Osteocyte (in vitro differentiated cells): ENCODE measurements around the gene WDR70. TPM values are rescaled to one million over a fixed set of nuclear protein-coding genes. Genes with fewer than 3 reads are reported as not detected.
"Not testable (repeated sequence)": the region's sequence is repeated elsewhere in the genome, so short reads cannot be mapped to it uniquely, and the experiment has no call there.

ENCODE experiments used
- DNase-seq: peaks from one replicate; pipeline ENCODE4 v3.0.0; 2021; ENCODE audit warnings: mixed read lengths; ENCODE audit not compliant: unreplicated experiment; ENCODE audit errors: extremely low spot score
- H3K27ac Mint-ChIP-seq: one replicate; pipeline ENCODE4 v1.8.0; 2021; ENCODE audit warnings: mild to moderate bottlenecking, mixed read lengths; ENCODE audit not compliant: unreplicated experiment
- H3K27me3 Mint-ChIP-seq: one replicate; pipeline ENCODE4 v1.8.0; 2021; ENCODE audit warnings: mixed read lengths; ENCODE audit not compliant: unreplicated experiment
- H3K36me3 Mint-ChIP-seq: one replicate; pipeline ENCODE4 v1.8.0; 2021; ENCODE audit warnings: mixed read lengths; ENCODE audit not compliant: unreplicated experiment
- H3K4me1 Mint-ChIP-seq: one replicate; pipeline ENCODE4 v1.8.0; 2021; ENCODE audit warnings: mixed read lengths; ENCODE audit not compliant: unreplicated experiment
- H3K4me3 Mint-ChIP-seq: one replicate; pipeline ENCODE4 v1.8.0; 2021; ENCODE audit warnings: mild to moderate bottlenecking, moderate library complexity, mixed read lengths; ENCODE audit not compliant: unreplicated experiment
- H3K9me3 Mint-ChIP-seq: one replicate; pipeline ENCODE4 v1.8.0; 2021; ENCODE audit warnings: mixed read lengths; ENCODE audit not compliant: unreplicated experiment
- CTCF ChIP-seq: fragments of 200-600 bp; sonication (generic); IDR thresholded peaks from 2 replicates; pipeline ENCODE4 v1.5.0; 2021; ENCODE audit warnings: antibody characterized with exemption, mild to moderate bottlenecking, moderate library complexity
- total RNA-seq: library from RNA; stranded (reverse); gene quantifications from 2 replicates; pipeline ENCODE4 v1.2.1, GENCODE V29; 2021

Gene WDR70
- total RNA-seq, 1 donor from 2014 or later, result 35.4 TPM

GRCh38 chr5:37685816-37686215 lies 306.7 kb downstream of the WDR70 start:
- H3K4me1 Mint-ChIP-seq, result no peaks in the 10 kb centered on the region

DNA sequence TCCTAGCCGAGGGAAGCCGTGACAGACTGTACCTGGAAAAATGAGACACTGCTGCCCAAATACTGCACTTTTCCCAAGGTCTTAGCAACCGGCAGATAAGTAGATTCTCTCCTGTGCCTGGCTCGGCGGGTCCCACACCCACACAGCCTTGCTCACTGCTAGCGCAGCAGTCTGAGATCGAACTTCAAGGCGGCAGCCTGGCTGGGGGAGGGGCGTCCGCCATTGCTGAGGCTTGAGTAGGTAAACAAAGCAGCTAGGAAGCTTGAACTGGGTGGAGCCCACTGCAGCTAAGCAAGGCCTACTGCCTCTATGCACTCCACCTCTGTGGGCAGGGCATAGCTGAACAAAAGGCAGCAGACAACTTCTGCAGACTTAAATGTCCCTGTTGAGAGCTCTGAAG lies 309.8 kb downstream of the WDR70 start:
- H3K4me1 Mint-ChIP-seq, DNase-seq, H3K27me3 Mint-ChIP-seq, H3K27ac Mint-ChIP-seq, H3K4me3 Mint-ChIP-seq, H3K36me3 Mint-ChIP-seq: not testable (repeated sequence)
- H3K9me3 Mint-ChIP-seq, result peaks cover 14% of the 10 kb centered on the region

More at GRCh38 chr5:37685816-37686215, 306.7 kb downstream of the WDR70 start:
- Mint-ChIP-seq H3K27ac (no peak overlapping the region), H3K27me3 (no peaks in the 10 kb centered on the region), H3K36me3 (peaks cover 8% of the 10 kb centered on the region), H3K9me3 (peaks cover 29% of the 10 kb centered on the region), H3K4me3 (no peak overlapping the region)
- TF ChIP-seq CTCF, result no peak
- DNase-seq, result no peak

DNA sequence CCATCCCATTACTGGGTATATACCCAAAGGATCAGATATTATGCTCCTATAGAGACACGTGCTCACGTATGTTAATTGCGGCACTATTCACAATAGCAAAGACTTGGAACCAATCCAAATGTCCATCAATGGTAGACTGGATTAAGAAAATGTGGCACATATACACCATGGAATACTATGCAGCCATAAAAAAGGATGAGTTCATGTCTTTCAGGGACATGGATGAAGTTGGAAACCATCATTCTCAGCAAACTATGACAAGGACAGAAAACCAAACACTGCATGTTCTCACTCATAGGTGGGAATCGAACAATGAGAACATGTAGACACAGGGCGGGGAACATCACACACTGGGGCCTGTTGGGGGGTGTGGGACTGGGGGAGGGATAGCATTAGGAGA lies 315.2 kb downstream of the WDR70 start:
- peaks cover 20% of the 10 kb centered on the region for H3K9me3 Mint-ChIP-seq
- H3K27ac Mint-ChIP-seq, DNase-seq, H3K4me3 Mint-ChIP-seq, H3K4me1 Mint-ChIP-seq, H3K36me3 Mint-ChIP-seq, H3K27me3 Mint-ChIP-seq: not testable (repeated sequence)

GRCh38 chr5:37694867-37695266 lies 315.7 kb downstream of the WDR70 start:
- peaks cover 6% of the 10 kb centered on the region for H3K4me1 Mint-ChIP-seq
- no peaks in the 10 kb centered on the region for H3K27me3 Mint-ChIP-seq
- H3K4me3 Mint-ChIP-seq, result no peak overlapping the region
- DNase-seq, result no peak
- H3K36me3 Mint-ChIP-seq, result peaks cover 4% of the 10 kb centered on the region
- H3K9me3 Mint-ChIP-seq, result peaks cover 18% of the 10 kb centered on the region
- H3K27ac Mint-ChIP-seq, result no peak overlapping the region
- no peak for TF ChIP-seq CTCF

DNA sequence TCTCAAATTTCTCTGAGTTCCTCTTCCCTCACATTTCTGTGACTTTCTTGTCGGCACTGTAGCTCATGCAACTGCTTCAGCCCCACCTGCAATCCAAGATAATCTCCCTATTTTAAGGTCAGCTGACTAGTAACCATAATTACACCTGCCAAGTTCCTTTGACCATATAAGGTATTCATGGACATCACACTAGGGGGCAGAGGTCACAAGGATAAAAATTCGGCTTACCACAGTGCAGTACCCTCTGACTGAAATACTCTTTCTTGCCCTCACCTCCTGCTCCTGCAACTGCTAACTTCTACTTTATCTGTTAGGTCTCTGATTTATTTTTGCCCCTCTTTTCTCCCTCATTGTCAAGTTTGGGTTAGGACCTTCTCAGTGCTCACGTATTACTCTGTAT lies 316.5 kb downstream of the WDR70 start:
- Mint-ChIP-seq H3K9me3 (peaks cover 10% of the 10 kb centered on the region), H3K4me3 (no peak overlapping the region), H3K27ac (no peak overlapping the region), H3K27me3 (no peaks in the 10 kb centered on the region), H3K4me1 (peaks cover 6% of the 10 kb centered on the region), H3K36me3 (peaks cover 3% of the 10 kb centered on the region)
- no peak for DNase-seq
- TF ChIP-seq CTCF, result no peak

DNA sequence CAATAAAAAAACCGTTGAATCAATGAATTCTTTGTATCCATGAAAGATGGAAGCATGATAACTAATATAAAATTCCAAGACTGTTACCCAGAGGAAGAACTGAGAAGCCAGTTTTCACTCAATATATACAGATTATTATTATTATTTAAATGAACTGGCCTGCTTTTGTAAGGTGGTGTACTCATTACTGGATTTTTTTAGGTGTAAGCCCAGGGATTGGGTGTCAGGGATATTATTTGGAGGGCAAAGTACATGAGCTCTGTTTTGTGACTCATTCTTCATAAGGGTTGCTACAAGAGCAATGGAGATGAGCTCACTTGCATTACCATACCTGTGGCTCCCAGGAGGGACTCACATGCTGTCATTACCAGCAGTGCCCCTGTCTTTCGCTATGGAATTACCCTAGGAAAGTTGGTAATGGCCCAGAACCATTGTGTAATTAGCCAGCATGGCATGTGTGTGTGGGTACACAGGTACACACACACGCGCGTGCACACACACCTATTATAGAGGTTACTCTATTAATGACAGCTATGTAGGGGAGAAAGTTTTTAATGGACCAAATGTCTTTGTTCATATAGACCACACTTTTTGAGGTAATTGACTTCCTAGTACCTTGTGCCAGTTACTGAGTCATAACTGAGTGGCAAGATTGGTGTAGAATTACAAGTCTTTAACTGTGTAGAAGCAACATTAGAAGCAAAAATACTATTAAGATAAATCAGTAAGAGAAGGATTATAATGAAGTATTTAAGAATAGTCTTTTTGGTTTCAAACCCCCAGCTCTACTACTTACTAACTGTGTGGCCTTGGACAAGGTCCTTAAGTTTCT lies 317.3 kb downstream of the WDR70 start:
- Mint-ChIP-seq H3K9me3 (peaks cover 8% of the 10 kb centered on the region), H3K36me3 (peaks cover 7% of the 10 kb centered on the region), H3K27ac (no peak overlapping the region), H3K4me1 (peaks cover 6% of the 10 kb centered on the region), H3K4me3 (no peak overlapping the region), H3K27me3 (no peaks in the 10 kb centered on the region)
- no peak for DNase-seq
- TF ChIP-seq CTCF, result no peak
